HG03342 (cell line): Measurements from ENCODE around the gene EHMT2.
"Not testable (repeated sequence)": the region's sequence is repeated elsewhere in the genome, so short reads cannot be mapped to it uniquely, and the experiment has no call there.

Experiments used
- ATAC-seq: cut with Tn5 transposase; IDR thresholded peaks from one replicate; pipeline ENCODE4 v1.9.1; 2021; ENCODE audit warnings: mild to moderate bottlenecking, moderate library complexity; ENCODE audit not compliant: unreplicated experiment

Gene EHMT2

GRCh38 chr6:31844507-31844906 is 53.0 kb downstream of the EHMT2 start:
- no peak for ATAC-seq

GRCh38 chr6:31842053-31842452 is 55.4 kb downstream of the EHMT2 start:
- no peak for ATAC-seq

- not testable (repeated sequence) for ATAC-seq
Measured at GRCh38 chr6:31839779-31840126, 57.7 kb downstream of the EHMT2 start.

GRCh38 chr6:31838968-31839367 is 58.5 kb downstream of the EHMT2 start:
- no peak for ATAC-seq

GRCh38 chr6:31838114-31838553 is 59.4 kb downstream of the EHMT2 start:
- ATAC-seq: not testable (repeated sequence)

GRCh38 chr6:31837369-31838113 is 60.0 kb downstream of the EHMT2 start:
- ATAC-seq: no peak

GRCh38 chr6:31836474-31837368 is 60.8 kb downstream of the EHMT2 start:
- no peak for ATAC-seq

- ATAC-seq: no peak
Measured at GRCh38 chr6:31836047-31836473, 61.4 kb downstream of the EHMT2 start.

- ATAC-seq: no peak
Measured at GRCh38 chr6:31834367-31835250, 62.9 kb downstream of the EHMT2 start.

- ATAC-seq: no peak
Measured at GRCh38 chr6:31831350-31832215, 65.9 kb downstream of the EHMT2 start.

- no peak for ATAC-seq
Measured at GRCh38 chr6:31830886-31831335, 66.6 kb downstream of the EHMT2 start.
